SH-SY5Y (cell line): ENCODE results near the gene RNF38.

Experiments used
- GATA2 ChIP-seq: IDR thresholded peaks from 2 replicates; pipeline ENCODE4 v1.6.1; 2011; ENCODE audit warnings: mild to moderate bottlenecking, low read depth, low read length
- GATA3 ChIP-seq: IDR thresholded peaks from 2 replicates; pipeline ENCODE4 v1.6.1; 2011; ENCODE audit warnings: low read depth, mild to moderate bottlenecking, low read length, moderate library complexity

RNF38 gene

GRCh38 chr9:36358486-36358885 is 41.6 kb downstream of the RNF38 start:
- TF ChIP-seq GATA3 (no peak), GATA2 (no peak)

GRCh38 chr9:36357639-36358038 is 42.4 kb downstream of the RNF38 start:
- TF ChIP-seq GATA2 (no peak), GATA3 (no peak)

- TF ChIP-seq GATA2, result no peak
- TF ChIP-seq GATA3, result no peak
Measured at GRCh38 chr9:36346569-36346968, 53.5 kb downstream of the RNF38 start.

- TF ChIP-seq GATA2 (no peak), GATA3 (no peak)
Measured at GRCh38 chr9:36345103-36345846, 54.8 kb downstream of the RNF38 start.

GRCh38 chr9:36341936-36342577 is 58.0 kb downstream of the RNF38 start:
- TF ChIP-seq GATA3 (no peak), GATA2 (no peak)

GRCh38 chr9:36337865-36338264 is 62.2 kb downstream of the RNF38 start:
- TF ChIP-seq GATA2 (no peak), GATA3 (no peak)

- TF ChIP-seq GATA2, result no peak
- no peak for TF ChIP-seq GATA3
Measured at GRCh38 chr9:36337002-36337401, 63.1 kb downstream of the RNF38 start.

- TF ChIP-seq GATA2, result no peak
- TF ChIP-seq GATA3, result no peak
Measured at GRCh38 chr9:36336131-36336907, 63.8 kb downstream of the RNF38 start.

- TF ChIP-seq GATA3, result no peak
- no peak for TF ChIP-seq GATA2
Measured at GRCh38 chr9:36332006-36332405, 68.1 kb downstream of the RNF38 start.

- no peak for TF ChIP-seq GATA2
- no peak for TF ChIP-seq GATA3
Measured at GRCh38 chr9:36328798-36329411, 71.2 kb downstream of the RNF38 start.

- no peak for TF ChIP-seq GATA3
- TF ChIP-seq GATA2, result no peak
Measured at GRCh38 chr9:36325081-36325828, 74.8 kb downstream of the RNF38 start.

- TF ChIP-seq GATA3 (no peak), GATA2 (no peak)
Measured at GRCh38 chr9:36323926-36324325, 76.1 kb downstream of the RNF38 start.

GRCh38 chr9:36322462-36322861 is 77.6 kb downstream of the RNF38 start:
- no peak for TF ChIP-seq GATA2
- TF ChIP-seq GATA3, result no peak
